Measurements from ENCODE around the gene NTN4. TPM values are rescaled to one million over a fixed set of nuclear protein-coding genes. Genes with fewer than 3 reads are reported as not detected.

NTN4 gene
- total RNA-seq, 1 experiment from 2014 or later, result 0.17 TPM

- no peak for DNase-seq
- Histone ChIP-seq H3K79me2 (ENCODE audit: insufficient read depth, low read length) (no peaks in the 10 kb centered on the region), H4K5ac (ENCODE audit: insufficient read length, low read depth, low read length) (no peak overlapping the region), H4K91ac (ENCODE audit: insufficient read length, low read depth, low read length) (no peak overlapping the region), H3K27me3 (ENCODE audit: insufficient read depth, low read length) (no peaks in the 10 kb centered on the region), H3K4me1 (ENCODE audit: insufficient read depth, low read length) (no peaks in the 10 kb centered on the region), H2BK120ac (ENCODE audit: low read depth, low read length, poor library complexity, severe bottlenecking) (no peak overlapping the region), H3K14ac (ENCODE audit: insufficient read depth, low read length) (no peak overlapping the region), H3K79me1 (ENCODE audit: insufficient read depth, low read depth, low read length, poor library complexity, severe bottlenecking) (no peaks in the 10 kb centered on the region), H3K23me2 (ENCODE audit: insufficient read length, low read depth, low read length, poor library complexity, severe bottlenecking) (no peaks in the 10 kb centered on the region), H3K23ac (ENCODE audit: insufficient read length, low read depth, low read length) (no peak overlapping the region), H2BK20ac (ENCODE audit: low read depth, low read length, poor library complexity, severe bottlenecking) (no peak overlapping the region), H3K9ac (ENCODE audit: extremely low read depth, insufficient read length, low read length) (no peak overlapping the region), H2AK5ac (ENCODE audit: insufficient read length, low read length) (no peak overlapping the region), H3K56ac (ENCODE audit: insufficient read length, low read depth, low read length) (no peak overlapping the region), H2BK12ac (ENCODE audit: insufficient read length, low read depth, low read length) (no peak overlapping the region), H3K4me2 (ENCODE audit: insufficient read depth, insufficient read length, low read length) (no peak overlapping the region), H4K20me1 (ENCODE audit: control insufficient read depth, insufficient read depth, insufficient read length) (no peaks in the 10 kb centered on the region), H3T11ph (ENCODE audit: low read length) (no peak overlapping the region), H3K4ac (ENCODE audit: low read depth, low read length) (no peak overlapping the region), H2AFZ (ENCODE audit: low read length) (no peak overlapping the region), H3K9me3 (ENCODE audit: control insufficient read depth, low read depth, low read length) (no peaks in the 10 kb centered on the region), H2BK15ac (ENCODE audit: low read depth, low read length) (no peak overlapping the region), H2BK5ac (ENCODE audit: insufficient read length, low read length) (no peak overlapping the region), H4K8ac (replicated peaks; ENCODE audit: insufficient read length, low read depth, low read length) (no peak overlapping the region), H3K27ac (ENCODE audit: insufficient read length, low read depth, low read length) (no peak overlapping the region), H3K18ac (ENCODE audit: insufficient read length, low read depth, low read length) (no peak overlapping the region)
- peaks cover 7 to 11% (median 10%) of the 10 kb centered on the region in 3 experiments; a peak in 4 of 7 replicates for H3K36me3 Mint-ChIP-seq (ENCODE audit: insufficient read depth in 1 of 3, low read depth in 3 of 3)
- no CpG with 5 or more reads among the region's 2 CpGs for WGBS (ENCODE audit: extremely low coverage, insufficient read length, low lambda C conversion rate)
- TF ChIP-seq CTCF (conservative IDR thresholded peaks at IDR 0.05), result no peak
- no peak overlapping the region for H3K4me3 Mint-ChIP-seq
- no peaks in the 10 kb centered on the region for H3K27me3 Mint-ChIP-seq (ENCODE audit: low read depth)
- H3K27ac Mint-ChIP-seq, result no peak overlapping the region
- peaks cover 0 to 4% of the 10 kb centered on the region in 2 experiments; a peak in 1 of 4 replicates for H3K4me1 Mint-ChIP-seq
- H3K9me3 Mint-ChIP-seq, result peaks cover 12 to 15% of the 10 kb centered on the region in 2 experiments; a peak in 4 of 5 replicates
These were observed 63.7 kb downstream of the NTN4 start for GRCh38 chr12:95726903-95727302.
